Gastroesophageal sphincter (tissue), 4 donors: ENCODE data around the gene KIF26B. TPM values are rescaled to one million over a fixed set of nuclear protein-coding genes. Genes with fewer than 3 reads are reported as not detected.

Source experiments
- ATAC-seq: fragments of 150-250 bp; one replicate; pipeline ENCODE4 v1.9.1; 2016; ENCODE audit warnings: mild to moderate bottlenecking, moderate library complexity
- H3K27ac ChIP-seq, 4 donors: fragments of 200-600 bp; sonication (generic) in 3 of 4; 1 replicate in 3 of 4; 2 replicates in 1 of 4; pipeline ENCODE4 v1.5.1; 2016 to 2019
- H3K27me3 ChIP-seq: fragments of 200-600 bp; sonication (generic); one replicate; pipeline ENCODE4 v1.5.1; 2019
- H3K36me3 ChIP-seq, 2 donors: fragments of 200-600 bp; sonication (generic); one replicate each; pipeline ENCODE4 v1.5.1; 2019; ENCODE audit warnings: control low read depth in 1 of 2
- H3K4me1 ChIP-seq, 3 donors: fragments of 200-600 bp; sonication (generic); 1 replicate in 2 of 3; 2 replicates in 1 of 3; pipeline ENCODE4 v1.5.1; 2016 to 2019; ENCODE audit warnings: control low read depth in 2 of 3
- H3K4me3 ChIP-seq, 2 donors: fragments of 200-600 bp; sonication (generic); one replicate each; pipeline ENCODE4 v1.5.1; 2019; ENCODE audit warnings: mild to moderate bottlenecking in 1 of 2, moderate library complexity in 1 of 2
- H3K9me3 ChIP-seq, 3 donors: fragments of 200-600 bp; sonication (generic); one replicate each; pipeline ENCODE4 v1.5.1; 2017 to 2019; ENCODE audit warnings: control low read depth in 2 of 3
- EP300 ChIP-seq: sonication (generic); formaldehyde crosslinking; IDR thresholded peaks from one replicate; pipeline ENCODE4 v1.6.1; 2017; ENCODE audit warnings: antibody characterized with exemption, mild to moderate bottlenecking
- POLR2A ChIP-seq, 2 donors: fragments of 450-650 bp; IDR thresholded peaks; one replicate each; pipeline ENCODE4 v1.6.1; 2017; ENCODE audit warnings: antibody characterized with exemption in 2 of 2, mild to moderate bottlenecking in 2 of 2, moderate library complexity in 1 of 2
- POLR2AphosphoS5 ChIP-seq: sonication (generic); formaldehyde crosslinking; IDR thresholded peaks from one replicate; pipeline ENCODE4 v1.6.1; 2017; ENCODE audit warnings: antibody characterized with exemption
- WGBS, 2 donors: methylation state at CpG; one replicate each; pipeline ENCODE4 v1.1.5; 2018; ENCODE audit warnings: low coverage in 1 of 2; 5-methylcytosine and 5-hydroxymethylcytosine counted together
- total RNA-seq, 4 donors: library from RNA; depleted of rRNA; stranded (reverse); fragments of >200 nt; gene quantifications; one replicate each; pipeline ENCODE4 v1.1.0, GENCODE V29; 2016
- TF ChIP-seq, protein P1 (sequence below), 4 experiments: fragments of 200-600 bp in 2 of 4; fragments of 450-650 bp in 2 of 4; sonication (generic) in 1 of 4; IDR thresholded peaks; one replicate each; pipeline ENCODE4 v1.5.1; 2017 to 2019; ENCODE audit warnings: antibody characterized with exemption in 4 of 4, mild to moderate bottlenecking in 2 of 4, moderate library complexity in 2 of 4

KIF26B gene
- total RNA-seq, 4 donors from 2014 or later = 0.62 to 1.9 (median 0.97) TPM

DNA sequence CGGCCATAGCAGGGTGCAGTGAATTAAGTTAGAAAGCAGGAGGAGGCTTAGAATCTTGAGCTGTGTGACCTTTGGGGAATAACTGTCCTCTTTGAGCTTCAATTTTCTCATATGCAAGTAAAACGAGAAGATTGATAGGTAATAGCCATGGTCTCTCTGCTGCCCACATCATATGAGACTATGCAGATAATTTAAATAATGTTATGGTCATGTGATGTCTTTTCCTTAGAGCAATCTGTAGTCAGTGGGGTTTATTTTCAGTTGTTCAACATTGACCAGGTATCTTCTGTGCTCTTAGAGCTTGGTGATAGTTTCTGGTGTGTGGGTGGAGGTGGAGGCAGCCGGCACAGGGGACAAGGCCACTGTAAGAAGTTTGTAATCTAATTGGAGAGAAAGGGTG lies 537.1 kb downstream of the KIF26B start:
- no peaks in the 10 kb centered on the region for H3K27me3 ChIP-seq
- H3K4me1 ChIP-seq = no peaks in the 10 kb centered on the region
- 80 to 97% methylated on average over 2 to 3 of the region's 3 CpGs for WGBS, 2 donors
- H3K36me3 ChIP-seq = no peaks in the 10 kb centered on the region
- no peak overlapping the region for H3K27ac ChIP-seq
- TF ChIP-seq POLR2A (IDR thresholded peaks at IDR 0.05) = no peak
- TF ChIP-seq EP300 = no peak
- no peak for TF ChIP-seq POLR2AphosphoS5
- TF ChIP-seq, protein P1, sequence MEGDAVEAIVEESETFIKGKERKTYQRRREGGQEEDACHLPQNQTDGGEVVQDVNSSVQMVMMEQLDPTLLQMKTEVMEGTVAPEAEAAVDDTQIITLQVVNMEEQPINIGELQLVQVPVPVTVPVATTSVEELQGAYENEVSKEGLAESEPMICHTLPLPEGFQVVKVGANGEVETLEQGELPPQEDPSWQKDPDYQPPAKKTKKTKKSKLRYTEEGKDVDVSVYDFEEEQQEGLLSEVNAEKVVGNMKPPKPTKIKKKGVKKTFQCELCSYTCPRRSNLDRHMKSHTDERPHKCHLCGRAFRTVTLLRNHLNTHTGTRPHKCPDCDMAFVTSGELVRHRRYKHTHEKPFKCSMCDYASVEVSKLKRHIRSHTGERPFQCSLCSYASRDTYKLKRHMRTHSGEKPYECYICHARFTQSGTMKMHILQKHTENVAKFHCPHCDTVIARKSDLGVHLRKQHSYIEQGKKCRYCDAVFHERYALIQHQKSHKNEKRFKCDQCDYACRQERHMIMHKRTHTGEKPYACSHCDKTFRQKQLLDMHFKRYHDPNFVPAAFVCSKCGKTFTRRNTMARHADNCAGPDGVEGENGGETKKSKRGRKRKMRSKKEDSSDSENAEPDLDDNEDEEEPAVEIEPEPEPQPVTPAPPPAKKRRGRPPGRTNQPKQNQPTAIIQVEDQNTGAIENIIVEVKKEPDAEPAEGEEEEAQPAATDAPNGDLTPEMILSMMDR (IDR thresholded peaks at IDR 0.05) = no peak
- ATAC-seq = no peak
- no peak overlapping the region for H3K4me3 ChIP-seq
- H3K9me3 ChIP-seq = peaks cover 0 to 8% (median 0%) of the 10 kb centered on the region in 3 donors

DNA sequence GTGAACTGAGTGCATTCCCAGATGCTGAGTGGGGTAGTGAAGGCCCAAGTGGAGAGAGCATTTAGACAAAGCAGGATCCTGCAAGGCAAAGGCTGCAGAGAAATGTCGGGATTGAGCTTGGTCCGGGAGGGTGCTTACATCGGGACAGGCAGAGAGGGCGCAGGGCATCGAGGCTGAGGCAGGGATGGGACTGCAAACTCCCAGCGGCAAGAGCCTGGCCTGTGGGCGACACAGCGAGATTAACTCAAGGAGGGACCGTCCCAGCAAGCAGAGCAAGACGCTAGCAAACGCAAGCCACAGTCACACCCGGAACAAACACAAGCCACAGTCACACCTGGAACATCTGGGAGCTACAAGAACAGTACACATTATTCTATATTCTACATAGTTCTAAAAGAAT lies 537.5 kb downstream of the KIF26B start:
- H3K36me3 ChIP-seq = no peaks in the 10 kb centered on the region
- no peak overlapping the region for H3K27ac ChIP-seq
- WGBS, 2 donors = 94 to 97% methylated on average over 7 to 12 of the region's 12 CpGs
- H3K9me3 ChIP-seq = peaks cover 0 to 8% (median 0%) of the 10 kb centered on the region in 3 donors
- no peaks in the 10 kb centered on the region for H3K4me1 ChIP-seq
- no peak for TF ChIP-seq EP300
- TF ChIP-seq POLR2A (IDR thresholded peaks at IDR 0.05) = no peak
- no peak for TF ChIP-seq POLR2AphosphoS5
- TF ChIP-seq, protein P1 (IDR thresholded peaks at IDR 0.05) = no peak
- H3K27me3 ChIP-seq = no peaks in the 10 kb centered on the region
- ATAC-seq = no peak
- H3K4me3 ChIP-seq = no peak overlapping the region

DNA sequence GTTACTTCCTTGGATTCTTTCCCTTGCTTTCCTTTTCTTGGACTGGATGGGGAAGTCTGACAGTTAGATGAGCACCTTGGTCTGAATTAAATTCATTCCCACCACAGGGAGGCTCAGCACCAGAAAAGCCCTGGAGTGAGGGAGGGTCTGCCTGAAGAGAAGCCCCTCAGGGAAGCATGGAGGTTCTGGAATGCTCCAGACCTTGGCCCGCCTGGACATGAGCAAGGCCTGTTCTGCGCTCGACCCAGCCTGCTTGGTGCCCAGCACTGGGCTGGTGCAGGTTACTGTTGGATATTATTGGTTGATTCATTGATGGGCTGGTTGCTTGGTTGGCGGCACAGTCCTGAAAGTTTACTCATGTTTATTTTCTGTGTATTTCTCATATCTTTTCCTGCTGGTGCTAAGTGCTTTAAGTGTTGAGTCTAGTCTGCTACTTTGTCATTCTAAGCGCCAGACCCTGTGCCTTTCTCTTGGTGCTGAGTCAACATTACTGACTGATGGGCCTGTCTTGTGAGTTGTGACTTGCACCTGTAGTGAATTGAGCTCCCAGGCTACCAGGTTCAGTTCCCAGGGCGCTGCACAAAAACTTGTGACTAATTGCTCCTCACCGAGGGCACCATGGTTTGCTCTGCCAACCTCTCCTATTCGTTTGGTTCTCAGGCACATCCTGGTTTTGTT lies 538.5 kb downstream of the KIF26B start:
- no peak for ATAC-seq
- no peaks in the 10 kb centered on the region for H3K4me1 ChIP-seq
- TF ChIP-seq EP300 (no peak), POLR2A (IDR thresholded peaks at IDR 0.05) (no peak), POLR2AphosphoS5 (no peak)
- TF ChIP-seq, protein P1 (IDR thresholded peaks at IDR 0.05) = no peak
- no peak overlapping the region for H3K27ac ChIP-seq
- H3K9me3 ChIP-seq = peaks cover 0 to 8% (median 0%) of the 10 kb centered on the region in 3 donors
- H3K27me3 ChIP-seq = no peaks in the 10 kb centered on the region
- 76% methylated on average over 6 of the region's 8 CpGs; no CpG with 5 or more reads in 1 of the 2 donors for WGBS, 2 donors
- H3K4me3 ChIP-seq = no peak overlapping the region
- H3K36me3 ChIP-seq = no peaks in the 10 kb centered on the region

DNA sequence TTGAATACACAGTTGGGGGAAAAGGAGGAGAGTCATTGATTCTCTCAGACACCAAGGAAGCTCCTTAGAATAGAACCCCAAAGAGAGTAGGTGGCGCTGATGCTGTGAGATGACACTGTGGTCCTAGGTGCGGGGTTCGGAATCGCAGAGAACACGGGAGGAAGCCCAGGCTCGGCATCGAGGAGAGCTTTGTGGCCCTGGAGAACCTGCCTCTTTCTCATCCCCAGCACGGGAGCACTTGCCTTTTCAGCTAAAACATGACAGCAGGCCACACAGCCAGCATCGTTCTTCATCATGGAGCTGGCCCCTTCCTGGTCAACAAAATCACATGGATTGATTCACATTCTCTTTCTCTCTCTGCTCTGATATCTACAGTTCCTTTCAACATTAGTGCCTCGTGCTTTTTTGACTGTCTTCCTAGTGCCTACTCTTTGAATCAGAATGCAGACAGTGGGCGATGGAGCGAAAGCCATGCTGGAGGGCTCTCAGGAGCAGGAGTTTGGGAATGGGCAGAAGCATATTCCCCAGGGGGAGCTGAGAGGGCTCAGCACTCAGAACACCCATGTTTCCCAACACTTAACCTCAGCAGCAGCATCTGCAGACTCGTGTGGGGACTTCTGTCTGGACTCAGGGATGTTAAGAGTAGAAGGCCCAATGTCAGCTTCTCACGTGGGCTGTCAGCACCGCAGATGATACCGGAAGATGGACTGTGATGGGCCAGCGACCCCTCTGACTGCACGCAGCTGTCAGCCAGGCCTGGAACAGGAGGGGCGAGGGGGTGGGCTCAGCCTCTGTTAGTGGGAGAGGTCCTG lies 539.4 kb downstream of the KIF26B start:
- H3K4me3 ChIP-seq = no peak overlapping the region
- TF ChIP-seq POLR2A (IDR thresholded peaks at IDR 0.05) (no peak), EP300 (no peak), POLR2AphosphoS5 (no peak)
- TF ChIP-seq, protein P1 (IDR thresholded peaks at IDR 0.05) = no peak
- no peak for ATAC-seq
- no peaks in the 10 kb centered on the region for H3K27me3 ChIP-seq
- no peaks in the 10 kb centered on the region for H3K4me1 ChIP-seq
- H3K9me3 ChIP-seq = peaks cover 0 to 8% (median 0%) of the 10 kb centered on the region in 3 donors
- H3K36me3 ChIP-seq = no peaks in the 10 kb centered on the region
- no peak overlapping the region for H3K27ac ChIP-seq
- WGBS, 2 donors = 76 to 89% methylated on average over 7 to 11 of the region's 19 CpGs
